Left ventricle myocardium inferior (tissue), 1 donor: Measurements from ENCODE around the gene BTG1. TPM values are rescaled to one million over a fixed set of nuclear protein-coding genes. Genes with fewer than 3 reads are reported as not detected.

ENCODE experiments used
- DNase-seq: peaks from one replicate; pipeline ENCODE4 v3.0.0-alpha.2; 2020
- H3K27ac ChIP-seq: fragments of 200-600 bp; replicated peaks from 2 replicates; pipeline ENCODE4 v1.8.0; 2021
- H3K27me3 ChIP-seq: fragments of 200-600 bp; 2 replicates; pipeline ENCODE4 v1.8.0; 2021; ENCODE audit warnings: low read depth
- H3K36me3 ChIP-seq: fragments of 200-600 bp; 2 replicates; pipeline ENCODE4 v1.8.0; 2021
- H3K4me1 ChIP-seq: fragments of 200-600 bp; 2 replicates; pipeline ENCODE4 v1.8.0; 2021
- H3K4me3 ChIP-seq: fragments of 200-600 bp; 2 replicates; pipeline ENCODE4 v1.8.0; 2021; ENCODE audit warnings: mild to moderate bottlenecking, moderate library complexity
- H3K9me3 ChIP-seq: fragments of 200-600 bp; replicated peaks from 2 replicates; pipeline ENCODE4 v1.8.0; 2021
- CTCF ChIP-seq: fragments of 200-600 bp; IDR thresholded peaks from 2 replicates; pipeline ENCODE4 v1.8.0; 2021; ENCODE audit warnings: antibody characterized with exemption, mild to moderate bottlenecking, borderline replicate concordance
- intact Hi-C: fragments of 100-400 bp; cut with micrococcal nuclease; formaldehyde crosslinking; loops from one replicate; pipeline ENCODE4 v1.11.0; 2022
- total RNA-seq: library from RNA; stranded (reverse); fragmentation: NEBNext Ultra II Directional; extraction: Animal tissue kit (Norgen Biotek cat#: 25700); gene quantifications from one replicate; pipeline ENCODE4 v1.2.1, GENCODE V29; 2021
- donor health status: DM: no; HTN: yes; CAD: no; lungs with severe emphysema.

The BTG1 gene
- total RNA-seq, 1 donor from 2014 or later: 79.4 TPM

DNA sequence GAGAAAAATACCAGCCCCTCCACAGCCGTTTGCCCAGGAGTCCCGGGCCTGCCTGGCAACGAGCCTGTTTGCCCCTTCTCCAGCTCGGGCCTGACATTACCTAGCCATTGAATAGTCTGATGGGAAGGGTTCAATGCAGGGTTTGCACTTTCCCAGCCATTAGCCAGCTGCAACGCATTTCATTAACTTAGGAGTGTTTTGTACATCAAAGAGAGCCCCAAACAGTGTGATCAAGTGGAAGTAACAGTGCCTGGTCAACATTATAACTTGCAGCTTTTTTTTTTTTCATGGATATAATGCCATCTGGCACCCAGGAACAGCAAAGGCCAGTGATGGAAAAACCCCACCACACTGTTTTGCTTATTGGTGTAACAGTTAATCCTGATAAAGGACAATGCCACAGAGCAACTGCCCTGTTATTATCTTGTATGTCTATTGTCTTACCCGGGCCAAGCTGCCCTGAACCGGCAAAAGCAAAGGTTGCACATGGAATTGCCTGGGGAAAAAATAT lies 38.0 kb downstream of the BTG1 start:
- Histone ChIP-seq H3K27me3 (no peaks in the 10 kb centered on the region), H3K9me3 (no peaks in the 10 kb centered on the region), H3K27ac (no peak overlapping the region), H3K4me3 (no peak overlapping the region), H3K36me3 (no peaks in the 10 kb centered on the region), H3K4me1 (peaks cover 6% of the 10 kb centered on the region)
- intact Hi-C loops: no loop called here
- no peak for DNase-seq
- TF ChIP-seq CTCF: no peak

- Histone ChIP-seq H3K4me1 (peaks cover 6% of the 10 kb centered on the region), H3K4me3 (no peak overlapping the region), H3K36me3 (no peaks in the 10 kb centered on the region), H3K27ac (no peak overlapping the region), H3K27me3 (no peaks in the 10 kb centered on the region), H3K9me3 (no peaks in the 10 kb centered on the region)
- TF ChIP-seq CTCF: no peak
- DNase-seq: no peak
- intact Hi-C loops: no loop called here
Observed at GRCh38 chr12:92107094-92107493, 38.6 kb downstream of the BTG1 start.

GRCh38 chr12:92105676-92106075 lies 40.0 kb downstream of the BTG1 start:
- Histone ChIP-seq H3K27me3 (no peaks in the 10 kb centered on the region), H3K27ac (no peak overlapping the region), H3K9me3 (no peaks in the 10 kb centered on the region), H3K36me3 (no peaks in the 10 kb centered on the region), H3K4me3 (no peak overlapping the region), H3K4me1 (peaks cover 6% of the 10 kb centered on the region)
- intact Hi-C loops: no loop called here
- no peak for DNase-seq
- TF ChIP-seq CTCF: no peak

GRCh38 chr12:92105110-92105509 lies 40.5 kb downstream of the BTG1 start:
- intact Hi-C loops: no loop called here
- Histone ChIP-seq H3K4me3 (no peak overlapping the region), H3K36me3 (no peaks in the 10 kb centered on the region), H3K27ac (no peak overlapping the region), H3K9me3 (no peaks in the 10 kb centered on the region), H3K4me1 (peaks cover 6% of the 10 kb centered on the region), H3K27me3 (no peaks in the 10 kb centered on the region)
- DNase-seq: no peak
- TF ChIP-seq CTCF: no peak

GRCh38 chr12:92102606-92103005 lies 43.0 kb downstream of the BTG1 start:
- H3K4me3 ChIP-seq: no peak overlapping the region
- no peak for DNase-seq

More at GRCh38 chr12:92102606-92103005, 43.0 kb downstream of the BTG1 start:
- Histone ChIP-seq H3K27me3 (no peaks in the 10 kb centered on the region), H3K4me1 (peaks cover 5% of the 10 kb centered on the region), H3K27ac (no peak overlapping the region), H3K36me3 (no peaks in the 10 kb centered on the region), H3K9me3 (no peaks in the 10 kb centered on the region)
- TF ChIP-seq CTCF: no peak
- intact Hi-C loops: no loop called here
